OCI-LY1 (cell line): Measurements from ENCODE around the gene CADM3.

Experiments used
- H2AFZ ChIP-seq: fragments of 200-600 bp; sonication (generic), shearing (Covaris generic); 2 replicates; pipeline ENCODE4 v1.6.0; 2014; ENCODE audit warnings: antibody characterized with exemption, mild to moderate bottlenecking, low read length
- H3F3A ChIP-seq: fragments of 200-600 bp; sonication (generic), shearing (Covaris generic); 2 replicates; pipeline ENCODE4 v1.6.0; 2014; ENCODE audit warnings: mild to moderate bottlenecking, antibody characterized with exemption, low read length, moderate library complexity; ENCODE audit not compliant: insufficient read depth
- H3K27ac ChIP-seq: fragments of 200-600 bp; sonication (generic); 2 replicates; pipeline ENCODE4 v1.5.1; 2014; ENCODE audit warnings: low read length, mixed run types, mild to moderate bottlenecking, low read depth; ENCODE audit not compliant: poor library complexity, severe bottlenecking
- H3K27me3 ChIP-seq: fragments of 200-600 bp; sonication (generic); 2 replicates; pipeline ENCODE4 v1.6.0; 2014; ENCODE audit warnings: antibody characterized with exemption, mild to moderate bottlenecking, low read length, moderate library complexity; ENCODE audit not compliant: insufficient read depth
- H3K36me3 ChIP-seq: fragments of 200-600 bp; sonication (generic); 2 replicates; pipeline ENCODE4 v1.6.1; 2014; ENCODE audit warnings: mild to moderate bottlenecking, antibody characterized with exemption, low read length, moderate library complexity, mixed read lengths; ENCODE audit not compliant: insufficient read depth
- H3K4me1 ChIP-seq: fragments of 200-600 bp; sonication (generic); 2 replicates; pipeline ENCODE4 v1.5.1; 2014; ENCODE audit warnings: mild to moderate bottlenecking, low read length, moderate library complexity; ENCODE audit not compliant: insufficient read depth, severe bottlenecking
- H3K4me2 ChIP-seq: fragments of 200-600 bp; sonication (generic), shearing (Covaris generic); 2 replicates; pipeline ENCODE4 v1.6.1; 2014; ENCODE audit warnings: low read length
- H3K4me3 ChIP-seq: fragments of 200-600 bp; sonication (generic); 2 replicates; pipeline ENCODE4 v1.5.1; 2014; ENCODE audit warnings: low read length, low read depth, mild to moderate bottlenecking, mixed read lengths; ENCODE audit not compliant: poor library complexity, severe bottlenecking
- H3K79me2 ChIP-seq: fragments of 200-600 bp; shearing (Covaris generic); 2 replicates; pipeline ENCODE4 v1.6.1; 2016; ENCODE audit warnings: mixed run types, low read length, mixed read lengths; ENCODE audit not compliant: insufficient read depth
- H3K9ac ChIP-seq: fragments of 200-600 bp; sonication (generic), shearing (Covaris generic); 2 replicates; pipeline ENCODE4 v1.6.1; 2014; ENCODE audit warnings: mild to moderate bottlenecking, low read length, mixed read lengths
- H3K9me2 ChIP-seq: fragments of 200-600 bp; sonication (generic), shearing (Covaris generic); 2 replicates; pipeline ENCODE4 v1.6.1; 2014; ENCODE audit warnings: low read depth, mild to moderate bottlenecking, low read length, mixed read lengths
- H3K9me3 ChIP-seq: fragments of 200-600 bp; shearing (Covaris generic); 2 replicates; pipeline ENCODE4 v1.6.1; 2014; ENCODE audit warnings: low read length, mixed read lengths
- H4K20me1 ChIP-seq: fragments of 200-600 bp; sonication (generic), shearing (Covaris generic); 2 replicates; pipeline ENCODE4 v1.6.0; 2016; ENCODE audit warnings: mild to moderate bottlenecking, low read length; ENCODE audit not compliant: insufficient read depth
- CTCF ChIP-seq: fragments of 200-600 bp; sonication (generic), shearing (Covaris generic); IDR thresholded peaks from 2 replicates; pipeline ENCODE4 v1.5.1; 2017; ENCODE audit warnings: mild to moderate bottlenecking, antibody characterized with exemption, low read length, moderate library complexity, mixed read lengths
- EZH2 ChIP-seq: fragments of 200-600 bp; sonication (generic), shearing (Covaris generic); IDR thresholded peaks from 2 replicates; pipeline ENCODE4 v1.8.0; 2017; ENCODE audit warnings: borderline replicate concordance, mixed run types, mild to moderate bottlenecking, antibody characterized with exemption, low read length, moderate library complexity, mixed read lengths

Gene CADM3

GRCh38 chr1:159142391-159142663 is 29.1 kb upstream of the CADM3 start:
- H2AFZ ChIP-seq, result no peak overlapping the region
- no peaks in the 10 kb centered on the region for H3K4me1 ChIP-seq
- H3K4me3 ChIP-seq, result no peak overlapping the region
- H3K9me3 ChIP-seq, result no peaks in the 10 kb centered on the region
- no peaks in the 10 kb centered on the region for H3F3A ChIP-seq
- no peaks in the 10 kb centered on the region for H3K36me3 ChIP-seq
- no peaks in the 10 kb centered on the region for H3K9me2 ChIP-seq
- no peak overlapping the region for H3K27ac ChIP-seq
- no peak overlapping the region for H3K9ac ChIP-seq
- H3K4me2 ChIP-seq, result no peak overlapping the region
- H4K20me1 ChIP-seq, result no peaks in the 10 kb centered on the region
- no peak for TF ChIP-seq CTCF
- no peak for TF ChIP-seq EZH2
- H3K79me2 ChIP-seq, result no peaks in the 10 kb centered on the region
- H3K27me3 ChIP-seq, result no peaks in the 10 kb centered on the region

GRCh38 chr1:159142726-159143510 is 28.5 kb upstream of the CADM3 start:
- no peak overlapping the region for H3K27ac ChIP-seq
- no peak overlapping the region for H2AFZ ChIP-seq
- H3F3A ChIP-seq, result no peaks in the 10 kb centered on the region
- no peak overlapping the region for H3K4me3 ChIP-seq
- no peaks in the 10 kb centered on the region for H3K9me3 ChIP-seq
- no peaks in the 10 kb centered on the region for H3K79me2 ChIP-seq
- no peak overlapping the region for H3K9ac ChIP-seq
- H3K36me3 ChIP-seq, result no peaks in the 10 kb centered on the region
- no peak overlapping the region for H3K4me2 ChIP-seq
- no peaks in the 10 kb centered on the region for H4K20me1 ChIP-seq
- no peak for TF ChIP-seq CTCF
- no peak for TF ChIP-seq EZH2
- no peaks in the 10 kb centered on the region for H3K27me3 ChIP-seq
- no peaks in the 10 kb centered on the region for H3K9me2 ChIP-seq
- no peaks in the 10 kb centered on the region for H3K4me1 ChIP-seq

- Histone ChIP-seq H3K27me3 (no peaks in the 10 kb centered on the region), H3K9me3 (no peaks in the 10 kb centered on the region), H2AFZ (no peak overlapping the region), H3K4me2 (no peak overlapping the region), H3F3A (no peaks in the 10 kb centered on the region), H3K9ac (no peak overlapping the region), H3K27ac (no peak overlapping the region), H3K36me3 (no peaks in the 10 kb centered on the region), H3K79me2 (no peaks in the 10 kb centered on the region), H3K4me3 (no peak overlapping the region), H4K20me1 (no peaks in the 10 kb centered on the region), H3K4me1 (no peaks in the 10 kb centered on the region), H3K9me2 (no peaks in the 10 kb centered on the region)
- TF ChIP-seq EZH2, result no peak
Observed at GRCh38 chr1:159144571-159144970, 26.8 kb upstream of the CADM3 start.

GRCh38 chr1:159146980-159147379 is 24.4 kb upstream of the CADM3 start:
- no peaks in the 10 kb centered on the region for H3K4me1 ChIP-seq
- no peaks in the 10 kb centered on the region for H3K79me2 ChIP-seq
- no peak overlapping the region for H3K9ac ChIP-seq
- TF ChIP-seq EZH2 (no peak), CTCF (no peak)
- no peaks in the 10 kb centered on the region for H4K20me1 ChIP-seq
- no peak overlapping the region for H2AFZ ChIP-seq
- no peak overlapping the region for H3K27ac ChIP-seq
- no peaks in the 10 kb centered on the region for H3K36me3 ChIP-seq
- no peak overlapping the region for H3K4me2 ChIP-seq
- H3K9me3 ChIP-seq, result no peaks in the 10 kb centered on the region
- H3F3A ChIP-seq, result no peaks in the 10 kb centered on the region
- no peaks in the 10 kb centered on the region for H3K27me3 ChIP-seq
- no peak overlapping the region for H3K4me3 ChIP-seq
- no peaks in the 10 kb centered on the region for H3K9me2 ChIP-seq
